ENCODE data around the gene ATF7.

Gene ATF7

GRCh38 chr12:53533471-53533870 lies 92.7 kb downstream of the ATF7 start:
- in situ Hi-C loops (cut with MboI; ENCODE audit: low sequenced_read_pairs) = loop anchor here (25.0 kb wide), 1 partner anchor 129 kb away; no protein-coding TSS in a partner anchor

DNA sequence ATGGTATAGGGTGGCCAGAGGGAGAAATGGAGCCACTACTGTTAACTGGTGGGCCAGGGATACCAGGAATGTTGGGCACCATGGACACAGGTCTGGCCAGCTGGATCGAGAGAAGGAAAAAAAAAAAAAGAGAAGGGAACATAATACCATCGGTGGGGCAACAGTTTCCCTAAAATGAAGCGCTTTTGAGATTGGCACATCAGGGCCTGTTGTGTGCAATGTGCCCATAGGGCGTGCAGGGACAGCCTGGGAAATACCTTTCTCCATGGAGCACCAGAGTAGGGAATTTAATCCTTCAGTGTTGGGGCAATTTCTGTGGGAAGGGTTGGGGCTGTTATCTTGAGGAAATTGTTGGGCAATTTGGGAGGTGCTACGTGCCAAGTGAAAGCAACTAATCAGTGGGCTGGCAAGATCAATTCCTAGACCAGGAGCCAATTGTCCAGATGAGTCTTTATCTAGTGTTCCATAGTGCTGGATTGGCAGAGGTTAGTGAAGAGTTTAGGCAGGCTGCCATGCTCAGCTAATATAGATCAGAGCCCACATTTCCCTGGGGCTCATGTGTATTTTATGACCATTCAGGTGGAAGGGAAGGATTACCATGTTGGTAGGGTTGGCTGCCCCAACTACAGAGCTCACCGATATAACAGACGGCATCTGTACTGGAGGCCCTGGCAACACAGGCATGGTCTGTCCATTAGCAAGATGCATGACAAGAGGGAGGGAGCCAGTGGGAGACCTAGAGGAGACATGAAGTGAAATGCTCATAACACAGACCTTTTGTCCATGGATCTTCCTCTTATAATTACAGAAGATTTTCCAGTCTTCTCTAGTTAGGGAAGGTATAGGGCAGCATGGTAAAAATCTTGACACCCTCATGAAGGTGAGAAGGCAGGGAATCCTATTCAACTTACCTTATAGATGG lies 93.4 kb downstream of the ATF7 start:
- in situ Hi-C loops (cut with MboI; ENCODE audit: low sequenced_read_pairs) = loop anchor here (25.0 kb wide), 1 partner anchor 130 kb away; no protein-coding TSS in a partner anchor

DNA sequence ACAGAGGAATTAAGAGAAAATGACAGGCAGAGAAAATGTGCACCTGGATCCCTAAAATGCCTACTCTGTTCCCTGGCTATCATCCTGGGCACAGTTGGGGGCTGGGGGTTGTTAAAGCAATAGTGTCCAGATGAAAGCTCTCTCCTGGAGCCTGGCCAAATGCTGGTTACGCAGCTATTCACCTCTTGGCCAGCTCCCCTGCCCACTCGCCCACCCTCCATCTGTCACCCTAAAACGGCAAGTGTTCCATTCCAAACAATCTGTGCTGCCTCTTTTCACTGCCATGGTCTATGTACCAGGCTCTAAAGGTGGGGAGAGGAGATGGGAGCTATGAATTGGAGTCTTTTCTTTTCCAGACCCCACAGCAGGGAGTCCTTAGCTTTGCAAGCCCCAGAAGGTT lies 94.2 kb downstream of the ATF7 start:
- in situ Hi-C loops (cut with MboI; ENCODE audit: low sequenced_read_pairs) = loop anchor here (25.0 kb wide), 1 partner anchor 130 kb away; no protein-coding TSS in a partner anchor

DNA sequence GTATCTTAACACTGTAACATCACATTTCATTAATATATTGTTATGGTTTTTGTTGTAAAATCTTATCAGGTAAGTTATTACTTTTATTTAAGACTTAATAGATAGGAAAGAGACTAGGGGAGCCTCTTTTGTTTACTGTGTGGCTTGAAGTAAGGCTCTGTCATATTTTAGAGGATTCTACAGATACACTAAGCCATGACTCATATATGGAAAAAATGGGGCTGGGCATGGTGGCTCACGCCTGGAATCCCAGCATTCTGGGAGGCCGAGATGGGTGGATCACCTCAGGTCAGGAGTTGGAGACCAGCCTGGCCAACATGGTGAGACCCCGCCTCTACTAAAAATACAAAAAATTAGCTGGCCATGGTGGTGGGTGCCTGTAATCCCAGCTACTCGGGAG lies 95.3 kb downstream of the ATF7 start:
- in situ Hi-C loops (cut with MboI; ENCODE audit: low sequenced_read_pairs) = loop anchor here (25.0 kb wide), 1 partner anchor 131 kb away; no protein-coding TSS in a partner anchor

- in situ Hi-C loops (cut with MboI; ENCODE audit: low sequenced_read_pairs) = loop anchor here (25.0 kb wide), 1 partner anchor 132 kb away; no protein-coding TSS in a partner anchor
Observed at GRCh38 chr12:53530061-53530460, 96.1 kb downstream of the ATF7 start.

DNA sequence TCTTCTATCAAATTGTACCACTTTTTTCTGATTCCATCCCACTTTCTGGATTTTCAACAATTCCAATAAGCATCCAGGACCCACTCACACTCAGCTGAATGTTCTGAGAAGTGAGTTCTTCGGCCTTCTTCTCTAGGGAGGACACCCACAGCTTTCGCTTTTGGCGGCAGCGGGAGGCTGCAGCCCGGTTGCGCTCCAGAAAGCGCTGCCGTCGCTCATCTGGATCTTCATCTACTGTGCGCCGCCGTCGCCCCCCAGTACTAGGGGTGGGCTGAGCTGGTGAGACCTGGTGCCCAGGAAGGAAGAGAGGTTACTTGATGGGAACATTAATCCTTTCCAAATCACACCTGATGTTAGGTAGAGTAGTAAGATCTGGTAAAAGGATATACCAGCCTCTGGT lies 101.7 kb downstream of the ATF7 start:
- in situ Hi-C loops (cut with MboI; ENCODE audit: low sequenced_read_pairs) = no loop called here

DNA sequence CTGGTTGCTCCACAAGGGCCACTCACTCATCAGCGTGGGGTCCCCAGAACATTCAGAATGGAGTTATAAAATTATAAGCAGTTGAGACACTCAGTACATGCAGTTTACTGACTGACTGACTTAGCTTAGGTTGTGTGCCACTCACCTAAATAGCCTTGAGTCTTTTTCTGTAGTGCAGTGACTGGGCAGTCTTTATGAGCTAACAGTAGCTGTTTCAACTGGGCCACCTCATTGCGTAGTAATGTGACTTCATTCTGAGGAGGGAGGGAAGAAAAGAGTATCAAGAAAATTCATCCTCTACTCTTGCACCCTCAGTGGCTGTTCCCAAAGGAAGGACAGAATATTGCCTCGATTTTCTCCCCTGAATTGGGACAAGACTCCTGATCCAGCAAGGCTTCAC lies 103.1 kb downstream of the ATF7 start:
- in situ Hi-C loops (cut with MboI; ENCODE audit: low sequenced_read_pairs) = no loop called here

DNA sequence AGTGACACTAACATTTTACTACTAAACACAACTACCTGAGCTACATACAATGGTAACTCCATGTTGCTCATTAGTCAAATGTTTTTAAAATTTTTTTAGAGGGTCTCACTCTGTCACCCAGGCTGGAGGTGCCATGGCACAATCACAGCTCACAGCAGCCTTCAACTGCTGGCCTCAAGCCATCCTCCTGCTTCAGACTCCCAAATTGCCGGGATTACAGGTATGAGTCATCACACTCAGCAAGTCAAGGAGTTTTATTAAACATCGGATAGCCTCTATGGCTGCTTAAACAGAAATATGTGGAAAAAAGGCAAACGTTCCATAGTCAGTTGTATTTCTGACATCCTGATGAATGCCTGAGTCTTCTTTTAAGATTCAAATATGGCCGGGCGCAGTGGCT lies 107.8 kb downstream of the ATF7 start:
- in situ Hi-C loops (cut with MboI; ENCODE audit: low sequenced_read_pairs) = no loop called here

- in situ Hi-C loops (cut with MboI; ENCODE audit: low sequenced_read_pairs) = no loop called here
Observed at GRCh38 chr12:53516758-53517455, 109.3 kb downstream of the ATF7 start.

- in situ Hi-C loops (cut with MboI; ENCODE audit: low sequenced_read_pairs) = no loop called here
Observed at GRCh38 chr12:53515291-53515680, 110.9 kb downstream of the ATF7 start.

GRCh38 chr12:53514628-53515290 lies 111.4 kb downstream of the ATF7 start:
- in situ Hi-C loops (cut with MboI; ENCODE audit: low sequenced_read_pairs) = no loop called here

DNA sequence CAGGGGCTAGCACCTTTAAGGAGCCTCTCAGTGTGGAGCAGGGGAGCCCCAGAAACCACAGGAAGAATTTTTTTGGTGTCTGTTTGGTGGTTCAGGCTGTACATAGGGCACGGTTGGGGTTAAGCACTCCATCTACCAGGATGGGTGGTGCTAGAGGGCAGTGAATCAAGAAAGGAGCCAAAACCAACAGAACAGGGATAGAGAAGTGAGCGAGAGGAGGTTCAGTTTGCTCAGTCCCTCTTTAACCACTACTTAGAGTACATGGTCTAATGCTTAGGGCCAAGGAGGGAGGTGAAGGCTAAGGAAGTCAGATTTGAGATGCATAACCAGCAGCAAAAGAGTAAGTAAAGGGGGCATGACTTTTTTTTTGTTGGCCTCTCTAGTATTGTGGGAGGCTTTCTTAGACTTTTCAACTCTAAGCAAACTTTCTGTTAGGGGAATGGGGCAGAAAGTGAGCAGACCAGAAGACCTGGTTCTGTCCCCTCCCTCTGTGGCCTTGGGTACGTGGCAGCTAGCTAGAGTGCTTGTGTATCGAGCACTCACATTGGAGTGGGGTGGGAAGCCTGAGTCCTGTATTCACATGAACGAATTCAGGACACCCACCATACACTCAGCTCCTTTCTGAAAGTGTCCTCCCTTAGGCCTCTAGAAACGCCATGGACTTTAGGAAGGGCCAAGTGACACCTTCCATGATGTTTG lies 112.3 kb downstream of the ATF7 start:
- in situ Hi-C loops (cut with MboI; ENCODE audit: low sequenced_read_pairs) = no loop called here

- in situ Hi-C loops (cut with MboI; ENCODE audit: low sequenced_read_pairs) = no loop called here
Observed at GRCh38 chr12:53510181-53510812, 115.9 kb downstream of the ATF7 start.

GRCh38 chr12:53508534-53509170 lies 117.5 kb downstream of the ATF7 start:
- in situ Hi-C loops (cut with MboI; ENCODE audit: low sequenced_read_pairs) = no loop called here

DNA sequence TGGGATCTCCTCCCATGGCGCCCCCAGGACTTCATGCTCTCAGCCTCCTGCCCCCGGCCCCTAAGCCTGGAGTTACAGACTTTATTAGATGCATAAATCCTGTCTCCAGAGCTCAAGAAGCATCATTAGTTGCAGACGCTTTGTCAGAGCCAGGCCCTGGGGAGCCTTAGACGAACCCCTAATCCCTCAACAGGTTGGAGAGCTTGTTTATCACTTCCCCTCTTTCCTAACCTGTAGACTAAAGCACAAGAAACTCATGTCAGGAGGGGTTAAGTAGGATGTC lies 118.6 kb downstream of the ATF7 start:
- in situ Hi-C loops (cut with MboI; ENCODE audit: low sequenced_read_pairs) = no loop called here

DNA sequence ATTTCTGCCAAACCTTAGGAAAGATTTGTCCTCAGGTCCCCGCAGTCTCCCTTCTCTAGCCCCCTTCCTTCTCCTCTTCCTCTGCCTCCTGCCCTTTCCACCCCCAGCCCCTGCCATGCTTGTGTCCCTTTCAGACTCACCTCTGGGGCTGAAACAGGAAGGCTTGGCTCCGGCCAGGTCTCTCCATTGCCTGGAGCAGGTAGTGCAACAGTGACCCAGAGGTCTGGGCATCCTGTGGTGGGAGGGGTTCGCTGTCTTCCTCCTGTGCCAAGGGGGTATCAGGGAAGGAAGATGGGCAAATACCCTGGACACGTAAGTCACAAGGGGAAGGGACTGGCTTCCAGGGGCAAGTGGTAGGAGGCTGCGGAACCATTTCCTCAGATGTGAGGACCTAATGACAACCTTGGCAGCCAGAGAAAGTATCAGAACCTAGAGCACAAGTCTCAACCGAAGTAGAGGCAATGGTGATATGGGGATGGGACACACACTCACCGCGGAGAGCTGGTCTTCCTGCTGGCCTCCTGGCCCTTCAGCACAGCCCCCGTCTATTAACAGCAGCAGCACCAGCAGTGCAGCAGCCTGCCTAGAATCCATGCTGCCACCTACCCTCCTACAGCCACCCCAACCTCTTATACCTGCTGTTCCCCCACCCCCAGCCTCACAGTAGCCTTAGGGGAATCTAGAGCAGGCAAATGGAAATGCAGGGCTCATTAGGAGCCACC lies 119.1 kb downstream of the ATF7 start, which contains the start of gene NPFF:
NPFF (minus strand) TSS at position 604 of the 722 bp plus-strand sequence; CDS start at position 594, 10 bp downstream.
- in situ Hi-C loops (cut with MboI; ENCODE audit: low sequenced_read_pairs) = no loop called here

- in situ Hi-C loops (cut with MboI; ENCODE audit: low sequenced_read_pairs) = no loop called here
Observed at GRCh38 chr12:53506450-53506785, 119.8 kb downstream of the ATF7 start.

DNA sequence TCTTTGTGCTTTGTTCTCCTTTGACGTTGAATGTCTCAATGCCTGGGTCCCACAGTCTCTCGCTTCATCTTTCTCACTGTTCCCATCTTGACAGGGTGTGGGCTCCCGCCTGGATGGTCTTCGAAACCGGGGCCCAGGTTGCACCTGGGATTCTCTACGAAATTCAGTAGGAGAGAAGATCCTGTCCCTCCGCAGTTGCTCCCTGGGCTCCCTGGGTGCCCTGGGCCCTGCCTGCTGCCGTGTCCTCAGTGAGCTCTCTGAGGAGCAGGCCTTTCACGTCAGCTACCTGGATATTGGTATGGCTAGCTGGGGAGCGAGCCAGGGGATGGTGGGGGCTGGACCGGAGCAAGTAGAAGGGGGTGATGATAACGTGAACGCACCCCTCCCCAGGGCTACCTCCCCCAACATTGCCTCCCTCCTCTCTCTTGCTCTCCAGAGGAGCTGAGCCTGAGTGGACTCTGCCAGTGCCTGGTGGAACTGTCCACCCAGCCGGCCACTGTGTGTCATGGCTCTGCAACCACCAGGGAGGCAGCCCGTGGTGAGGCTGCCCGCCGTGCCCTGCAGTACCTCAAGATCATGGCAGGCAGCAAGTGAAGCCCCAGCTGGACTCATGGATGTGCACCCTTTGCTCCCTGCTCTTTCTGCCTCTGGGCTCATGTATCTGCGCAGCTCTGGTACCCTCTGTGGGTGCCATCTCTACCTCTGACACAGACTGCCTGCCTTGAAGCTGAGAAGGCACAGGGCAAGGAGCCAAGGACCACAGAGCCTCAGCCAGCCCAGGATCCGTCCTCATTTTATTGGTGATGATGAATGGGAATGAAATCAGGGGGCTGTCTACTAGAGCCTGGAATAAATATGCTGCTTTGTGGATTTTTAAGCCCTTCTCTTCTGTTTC lies 120.4 kb downstream of the ATF7 start:
- in situ Hi-C loops (cut with MboI; ENCODE audit: low sequenced_read_pairs) = no loop called here
